ENCODE results near the gene TBXA2R. TPM values are rescaled to one million over a fixed set of nuclear protein-coding genes. Genes with fewer than 3 reads are reported as not detected.

TBXA2R gene
- total RNA-seq, 1 donor from 2014 or later, result not detected

GRCh38 chr19:3642987-3643673, 36.5 kb upstream of the TBXA2R start:
- TF ChIP-seq CTCF (conservative IDR thresholded peaks at IDR 0.05), result no peak
- Mint-ChIP-seq H3K4me3 (no peak overlapping the region), H3K27ac (no peak overlapping the region), H3K36me3 (no peaks in the 10 kb centered on the region), H3K4me1 (ENCODE audit: unreplicated experiment) (no peaks in the 10 kb centered on the region), H3K9me3 (no peaks in the 10 kb centered on the region), H3K27me3 (no peaks in the 10 kb centered on the region)
- no peak for DNase-seq (ENCODE audit: extremely low spot score, unreplicated experiment)

- no peaks in the 10 kb centered on the region for H3K27me3 Mint-ChIP-seq
These were observed 35.6 kb upstream of the TBXA2R start for GRCh38 chr19:3642296-3642695.

GRCh38 chr19:3641515-3642269, 35.0 kb upstream of the TBXA2R start:
- H3K4me1 Mint-ChIP-seq (ENCODE audit: unreplicated experiment), result no peaks in the 10 kb centered on the region

More at GRCh38 chr19:3642296-3642695, 35.6 kb upstream of the TBXA2R start:
- H3K4me3 Mint-ChIP-seq, result no peak overlapping the region
- no peaks in the 10 kb centered on the region for H3K9me3 Mint-ChIP-seq
- no peaks in the 10 kb centered on the region for H3K36me3 Mint-ChIP-seq
- H3K4me1 Mint-ChIP-seq (ENCODE audit: unreplicated experiment), result no peaks in the 10 kb centered on the region
- TF ChIP-seq CTCF (conservative IDR thresholded peaks at IDR 0.05), result no peak
- no peak for DNase-seq (ENCODE audit: extremely low spot score, unreplicated experiment)
- no peak overlapping the region for H3K27ac Mint-ChIP-seq

GRCh38 chr19:3639479-3639878, 32.8 kb upstream of the TBXA2R start:
- no peaks in the 10 kb centered on the region for H3K36me3 Mint-ChIP-seq
- H3K4me3 Mint-ChIP-seq, result no peak overlapping the region
- no peaks in the 10 kb centered on the region for H3K27me3 Mint-ChIP-seq
- DNase-seq (ENCODE audit: extremely low spot score, unreplicated experiment), result no peak
- H3K27ac Mint-ChIP-seq, result no peak overlapping the region
- no peaks in the 10 kb centered on the region for H3K9me3 Mint-ChIP-seq
- TF ChIP-seq CTCF (conservative IDR thresholded peaks at IDR 0.05), result no peak
- H3K4me1 Mint-ChIP-seq (ENCODE audit: unreplicated experiment), result no peaks in the 10 kb centered on the region

More at GRCh38 chr19:3641515-3642269, 35.0 kb upstream of the TBXA2R start:
- TF ChIP-seq CTCF (conservative IDR thresholded peaks at IDR 0.05), result no peak
- no peak overlapping the region for H3K4me3 Mint-ChIP-seq
- DNase-seq (ENCODE audit: extremely low spot score, unreplicated experiment), result no peak
- H3K27ac Mint-ChIP-seq, result no peak overlapping the region
- no peaks in the 10 kb centered on the region for H3K36me3 Mint-ChIP-seq
- no peaks in the 10 kb centered on the region for H3K27me3 Mint-ChIP-seq
- no peaks in the 10 kb centered on the region for H3K9me3 Mint-ChIP-seq

GRCh38 chr19:3638208-3639193, 31.8 kb upstream of the TBXA2R start:
- no peaks in the 10 kb centered on the region for H3K36me3 Mint-ChIP-seq

More at GRCh38 chr19:3638208-3639193, 31.8 kb upstream of the TBXA2R start:
- TF ChIP-seq CTCF (conservative IDR thresholded peaks at IDR 0.05), result no peak
- Mint-ChIP-seq H3K4me3 (no peak overlapping the region), H3K27ac (no peak overlapping the region), H3K27me3 (no peaks in the 10 kb centered on the region), H3K9me3 (no peaks in the 10 kb centered on the region), H3K4me1 (ENCODE audit: unreplicated experiment) (no peaks in the 10 kb centered on the region)
- DNase-seq (ENCODE audit: extremely low spot score, unreplicated experiment), result no peak
